ENCODE measurements around the gene ATAD5.
"Not testable (repeated sequence)": the region's sequence is repeated elsewhere in the genome, so short reads cannot be mapped to it uniquely, and the experiment has no call there.

ATAD5 gene, protein sequence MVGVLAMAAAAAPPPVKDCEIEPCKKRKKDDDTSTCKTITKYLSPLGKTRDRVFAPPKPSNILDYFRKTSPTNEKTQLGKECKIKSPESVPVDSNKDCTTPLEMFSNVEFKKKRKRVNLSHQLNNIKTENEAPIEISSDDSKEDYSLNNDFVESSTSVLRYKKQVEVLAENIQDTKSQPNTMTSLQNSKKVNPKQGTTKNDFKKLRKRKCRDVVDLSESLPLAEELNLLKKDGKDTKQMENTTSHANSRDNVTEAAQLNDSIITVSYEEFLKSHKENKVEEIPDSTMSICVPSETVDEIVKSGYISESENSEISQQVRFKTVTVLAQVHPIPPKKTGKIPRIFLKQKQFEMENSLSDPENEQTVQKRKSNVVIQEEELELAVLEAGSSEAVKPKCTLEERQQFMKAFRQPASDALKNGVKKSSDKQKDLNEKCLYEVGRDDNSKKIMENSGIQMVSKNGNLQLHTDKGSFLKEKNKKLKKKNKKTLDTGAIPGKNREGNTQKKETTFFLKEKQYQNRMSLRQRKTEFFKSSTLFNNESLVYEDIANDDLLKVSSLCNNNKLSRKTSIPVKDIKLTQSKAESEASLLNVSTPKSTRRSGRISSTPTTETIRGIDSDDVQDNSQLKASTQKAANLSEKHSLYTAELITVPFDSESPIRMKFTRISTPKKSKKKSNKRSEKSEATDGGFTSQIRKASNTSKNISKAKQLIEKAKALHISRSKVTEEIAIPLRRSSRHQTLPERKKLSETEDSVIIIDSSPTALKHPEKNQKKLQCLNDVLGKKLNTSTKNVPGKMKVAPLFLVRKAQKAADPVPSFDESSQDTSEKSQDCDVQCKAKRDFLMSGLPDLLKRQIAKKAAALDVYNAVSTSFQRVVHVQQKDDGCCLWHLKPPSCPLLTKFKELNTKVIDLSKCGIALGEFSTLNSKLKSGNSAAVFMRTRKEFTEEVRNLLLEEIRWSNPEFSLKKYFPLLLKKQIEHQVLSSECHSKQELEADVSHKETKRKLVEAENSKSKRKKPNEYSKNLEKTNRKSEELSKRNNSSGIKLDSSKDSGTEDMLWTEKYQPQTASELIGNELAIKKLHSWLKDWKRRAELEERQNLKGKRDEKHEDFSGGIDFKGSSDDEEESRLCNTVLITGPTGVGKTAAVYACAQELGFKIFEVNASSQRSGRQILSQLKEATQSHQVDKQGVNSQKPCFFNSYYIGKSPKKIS (N-terminal part only)

DNA sequence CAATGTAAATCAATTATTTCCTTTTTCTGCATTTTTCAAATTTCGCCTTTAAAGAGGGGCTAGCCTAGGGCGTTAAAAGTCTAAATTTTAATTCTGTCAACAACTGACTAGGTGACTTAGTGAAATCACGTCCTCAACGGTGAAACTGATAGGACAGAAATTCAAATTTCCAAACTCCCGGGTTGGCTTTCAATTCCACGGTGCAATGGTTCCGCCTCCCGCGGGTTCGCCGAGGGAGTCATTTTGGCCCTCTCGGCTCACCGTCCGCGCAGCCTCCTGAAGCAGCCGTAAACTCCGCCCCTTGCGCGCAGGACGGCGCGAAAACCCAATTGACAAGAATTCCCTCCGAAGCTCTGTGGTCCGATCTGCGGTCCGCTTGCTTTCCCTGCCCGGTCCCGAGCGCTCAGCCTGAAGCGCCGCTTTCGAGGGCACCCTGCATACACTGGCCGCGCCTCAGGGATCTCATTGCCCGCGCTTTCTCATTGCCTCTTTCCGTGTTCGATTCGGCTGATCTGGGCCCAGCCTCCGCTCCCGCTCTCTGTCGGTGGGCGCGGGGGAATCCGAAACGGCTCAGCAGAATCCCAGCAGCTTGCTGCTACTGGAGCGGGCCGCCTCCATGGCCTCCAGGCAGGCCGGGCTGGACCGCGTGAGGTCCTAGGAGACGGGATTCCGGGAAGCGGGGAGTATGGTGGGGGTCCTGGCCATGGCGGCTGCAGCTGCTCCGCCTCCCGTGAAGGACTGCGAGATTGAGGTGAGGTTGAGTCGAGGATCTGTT is at the start of gene ATAD5:
Gene ATAD5, plus strand, starts transcription at position 304 of the 775 bp plus-strand sequence. Its CDS starts 382 bp downstream, at position 686.
- peak; percentile 18 to 89 (median 81) for DNase-seq

DNA sequence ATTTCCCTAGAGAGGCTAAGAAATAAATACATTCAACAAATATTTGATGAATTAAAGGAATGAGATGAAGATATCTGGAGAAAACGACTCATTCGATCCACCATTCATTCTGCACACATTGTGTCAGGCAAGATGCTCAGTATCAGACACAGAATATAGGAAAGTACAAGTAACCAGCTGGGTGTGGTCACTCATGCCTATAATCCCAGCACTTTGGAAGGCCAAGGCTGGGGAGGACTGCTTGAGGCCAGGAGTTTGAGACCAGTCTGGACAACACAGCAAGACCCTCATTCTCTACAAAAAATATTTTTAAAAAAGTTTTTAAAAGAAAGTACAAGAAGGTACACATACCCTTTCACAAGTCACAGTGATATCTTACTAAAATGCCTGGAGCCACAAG is 49.6 kb upstream of the ATAD5 start:
- no peak for DNase-seq

DNA sequence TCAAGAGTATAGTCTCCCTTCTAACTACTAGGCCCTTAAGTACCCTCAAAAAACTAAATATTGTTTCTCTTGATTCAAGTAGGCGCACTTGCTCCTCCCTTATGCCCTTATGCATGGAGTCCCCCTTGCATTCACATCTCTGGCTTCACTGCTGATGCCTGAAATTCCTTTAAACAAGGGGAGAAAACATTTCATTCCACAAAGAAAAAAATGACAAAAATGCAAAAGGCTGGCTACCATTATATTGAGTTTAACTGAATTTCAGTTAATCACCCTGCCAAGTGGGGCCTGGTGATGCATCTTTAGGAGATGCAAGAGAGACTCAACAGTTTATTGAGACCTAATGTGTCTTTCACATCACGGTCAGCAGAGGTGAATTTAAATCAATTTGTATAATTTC is 42.8 kb upstream of the ATAD5 start:
- no peak for DNase-seq

DNA sequence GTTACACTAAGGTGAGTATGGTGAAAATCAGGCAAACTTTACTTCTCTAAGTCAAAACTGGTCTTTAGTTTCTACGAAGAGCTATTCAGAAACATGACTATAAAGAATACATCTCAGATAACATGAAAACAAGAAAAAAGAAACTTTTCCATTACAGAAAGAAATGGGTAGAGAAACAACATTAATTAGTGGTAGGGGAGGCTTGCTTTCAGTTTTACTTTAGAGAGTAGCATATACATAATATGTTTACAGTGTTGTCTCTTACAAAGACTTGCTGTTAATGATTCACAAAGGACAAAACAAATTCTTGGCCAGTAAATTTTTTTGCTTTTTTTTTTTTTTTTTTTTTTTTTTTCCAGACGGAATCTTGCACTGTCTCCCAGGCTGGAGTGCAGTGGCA is 41.5 kb upstream of the ATAD5 start:
- no peak for DNase-seq

DNA sequence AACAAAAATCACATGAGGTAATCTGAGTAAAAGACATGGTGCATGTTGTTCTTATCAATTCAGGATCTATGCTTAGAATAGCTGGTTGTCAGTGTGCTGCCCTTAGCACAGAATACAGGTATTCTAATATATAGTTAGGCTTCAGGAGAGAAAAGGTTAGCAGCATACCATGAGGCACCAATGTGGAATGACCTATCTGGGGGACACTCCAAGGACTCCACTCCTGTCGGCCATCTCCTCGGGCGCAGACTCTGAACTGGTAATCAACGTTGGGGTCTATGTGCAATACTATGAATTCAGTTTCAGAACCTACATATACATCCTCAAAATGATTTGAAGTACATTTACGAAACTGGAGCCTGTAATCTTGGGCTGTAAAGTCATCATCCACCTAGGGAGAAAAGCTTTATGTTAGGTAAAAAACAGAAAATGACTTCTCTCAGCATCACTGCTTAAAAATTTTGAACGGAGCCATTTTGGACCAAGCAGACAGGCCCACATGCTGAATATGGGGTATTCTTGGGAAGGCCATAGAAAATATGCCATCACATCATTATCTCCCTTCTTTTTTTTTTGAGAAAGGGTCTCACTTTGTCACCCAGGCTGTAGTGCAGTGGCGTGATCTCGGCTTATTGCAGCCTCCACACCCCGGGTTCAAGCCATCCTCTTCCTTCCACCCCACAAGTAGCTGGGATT is 38.3 kb upstream of the ATAD5 start:
- DNase-seq, result no peak

DNA sequence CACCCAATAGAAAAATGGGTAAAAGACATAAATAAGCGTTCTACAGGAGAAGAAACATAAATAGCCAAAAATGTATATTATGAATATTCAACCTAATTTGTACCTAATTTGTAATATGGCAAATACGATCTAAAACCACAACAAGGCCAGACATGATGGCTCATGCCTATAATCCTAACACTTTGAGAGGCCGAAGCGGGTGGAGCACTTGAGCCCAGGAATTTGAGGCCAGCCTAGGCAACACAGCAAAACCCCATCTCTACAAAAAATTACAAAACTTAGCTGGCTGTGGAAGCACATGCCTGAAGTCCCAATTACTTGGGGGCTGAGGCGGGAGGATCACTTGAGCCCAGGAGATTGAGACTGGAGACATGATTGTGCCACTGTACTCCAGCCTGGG is 37.4 kb upstream of the ATAD5 start:
- no peak for DNase-seq

DNA sequence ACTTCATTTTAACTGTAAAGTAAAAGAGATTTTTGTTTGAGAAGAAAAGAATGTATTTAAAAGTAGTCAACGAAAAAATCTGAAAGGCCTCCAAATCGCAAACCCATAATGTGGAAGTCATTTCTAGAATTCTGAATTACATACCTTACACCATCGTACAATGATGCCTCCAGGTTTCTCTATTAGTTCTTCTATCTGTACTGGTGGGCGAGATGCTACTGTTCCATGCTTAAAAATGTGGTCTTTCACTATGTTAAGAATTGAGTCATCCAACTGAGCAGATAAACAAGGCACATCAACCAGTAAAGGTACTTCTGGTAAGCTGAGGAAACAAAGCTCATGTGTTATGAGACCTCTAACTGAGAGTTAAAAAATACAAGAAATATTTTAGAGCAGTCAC is 35.8 kb upstream of the ATAD5 start:
- DNase-seq, result no peak

DNA sequence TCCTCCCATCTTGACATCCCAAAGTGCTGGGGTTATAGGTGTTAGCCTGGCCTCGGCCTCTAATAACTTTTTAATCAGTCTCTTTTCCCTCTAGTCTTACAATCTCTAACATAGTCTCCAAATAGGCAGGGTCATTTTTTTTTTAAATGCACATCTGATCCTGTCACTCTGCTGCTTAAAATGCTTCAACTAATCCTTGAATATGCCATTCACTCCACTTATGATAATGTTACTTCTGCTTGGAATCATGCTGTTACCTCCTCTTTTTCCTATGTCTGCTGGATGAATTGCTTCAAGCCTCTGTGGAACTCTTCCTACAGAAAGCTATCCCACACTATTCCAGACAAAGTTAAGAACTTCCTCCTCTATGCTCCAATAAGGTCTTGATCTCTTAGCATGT is 30.1 kb upstream of the ATAD5 start:
- no peak for DNase-seq

DNA sequence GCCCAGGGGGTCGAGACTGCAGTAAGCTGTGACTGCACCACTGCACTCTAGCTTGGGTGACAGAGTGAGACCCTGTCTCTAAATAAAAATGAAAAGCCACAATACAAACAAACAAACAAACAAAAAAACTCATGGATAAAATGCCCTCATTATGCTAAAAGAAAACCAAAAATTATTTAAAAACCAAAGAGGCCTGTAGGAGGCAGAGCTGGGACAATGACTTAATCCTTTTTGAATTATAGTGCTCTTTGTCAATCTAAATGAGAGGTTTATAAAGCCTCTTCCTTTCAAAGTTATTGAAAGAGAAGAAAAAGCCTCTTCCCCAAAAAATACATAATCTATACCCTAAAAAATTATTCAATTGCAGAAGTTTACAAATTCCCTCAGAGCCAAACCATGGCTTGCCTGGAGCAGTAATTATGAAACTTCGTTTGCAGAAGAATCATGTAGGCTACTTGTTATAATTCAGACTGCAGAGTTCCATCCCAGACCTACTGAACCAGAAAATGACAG is 25.8 kb upstream of the ATAD5 start:
- no peak for DNase-seq

DNA sequence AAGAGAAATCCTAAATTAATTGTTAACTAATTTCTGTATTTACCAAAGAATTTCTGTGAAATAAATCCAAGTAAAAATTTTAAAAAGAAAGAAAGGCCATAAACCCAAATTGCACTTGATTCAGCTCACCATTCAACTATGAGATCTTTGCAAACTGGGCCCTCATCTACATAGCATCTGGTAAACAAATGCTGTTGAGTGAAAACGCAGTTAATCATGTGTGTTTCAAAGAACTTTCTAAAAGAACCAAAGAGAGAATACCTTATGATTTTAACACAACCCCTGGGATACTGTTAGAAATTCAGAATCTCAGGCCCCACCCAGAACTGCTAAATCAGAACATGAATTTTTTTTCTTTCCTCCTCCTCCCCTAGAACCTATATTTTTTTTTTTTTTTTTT is 23.9 kb upstream of the ATAD5 start:
- no peak for DNase-seq

DNA sequence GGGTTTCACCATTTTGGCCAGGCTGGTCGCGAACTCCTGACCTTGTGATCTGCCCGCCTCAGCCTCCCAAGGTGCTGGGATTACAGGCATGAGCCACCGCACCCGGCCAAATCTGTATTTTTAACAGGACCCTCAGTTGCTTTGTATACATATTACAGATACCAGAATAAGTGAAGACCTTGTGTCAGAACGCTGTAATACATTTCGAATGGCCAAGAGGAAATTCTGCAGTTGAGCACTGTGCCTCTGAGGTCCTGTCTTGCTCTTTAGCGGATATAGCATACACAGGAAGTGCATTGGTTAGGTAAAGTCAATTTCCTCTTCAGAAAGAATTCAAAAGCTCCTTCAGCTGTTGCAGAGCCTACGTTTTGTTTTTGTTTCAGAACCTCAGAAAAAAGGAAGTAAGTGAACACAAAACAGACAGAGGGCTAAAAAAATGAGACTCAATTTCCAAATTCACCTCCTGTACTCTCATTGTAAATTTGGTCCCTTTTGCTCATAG is 22.9 kb upstream of the ATAD5 start:
- no peak for DNase-seq

DNA sequence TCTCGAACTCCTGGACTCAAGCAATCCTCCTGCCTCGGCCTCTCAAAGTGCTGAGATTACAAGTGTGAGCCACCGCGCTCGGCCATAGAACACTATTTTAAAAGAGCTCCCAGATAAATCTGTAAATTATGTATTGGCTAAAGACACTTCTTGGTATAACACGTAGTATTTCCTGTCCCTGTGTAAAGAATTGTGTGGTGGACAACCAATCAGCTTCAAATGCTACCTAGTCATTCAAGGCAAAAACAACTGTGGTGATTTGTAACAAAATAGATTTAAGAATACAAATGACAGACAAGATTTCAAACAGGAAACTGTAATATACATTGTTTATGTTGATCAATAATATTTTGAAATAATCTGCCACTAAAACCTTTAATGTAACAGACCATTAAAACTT is 21.9 kb upstream of the ATAD5 start:
- no peak for DNase-seq

DNA sequence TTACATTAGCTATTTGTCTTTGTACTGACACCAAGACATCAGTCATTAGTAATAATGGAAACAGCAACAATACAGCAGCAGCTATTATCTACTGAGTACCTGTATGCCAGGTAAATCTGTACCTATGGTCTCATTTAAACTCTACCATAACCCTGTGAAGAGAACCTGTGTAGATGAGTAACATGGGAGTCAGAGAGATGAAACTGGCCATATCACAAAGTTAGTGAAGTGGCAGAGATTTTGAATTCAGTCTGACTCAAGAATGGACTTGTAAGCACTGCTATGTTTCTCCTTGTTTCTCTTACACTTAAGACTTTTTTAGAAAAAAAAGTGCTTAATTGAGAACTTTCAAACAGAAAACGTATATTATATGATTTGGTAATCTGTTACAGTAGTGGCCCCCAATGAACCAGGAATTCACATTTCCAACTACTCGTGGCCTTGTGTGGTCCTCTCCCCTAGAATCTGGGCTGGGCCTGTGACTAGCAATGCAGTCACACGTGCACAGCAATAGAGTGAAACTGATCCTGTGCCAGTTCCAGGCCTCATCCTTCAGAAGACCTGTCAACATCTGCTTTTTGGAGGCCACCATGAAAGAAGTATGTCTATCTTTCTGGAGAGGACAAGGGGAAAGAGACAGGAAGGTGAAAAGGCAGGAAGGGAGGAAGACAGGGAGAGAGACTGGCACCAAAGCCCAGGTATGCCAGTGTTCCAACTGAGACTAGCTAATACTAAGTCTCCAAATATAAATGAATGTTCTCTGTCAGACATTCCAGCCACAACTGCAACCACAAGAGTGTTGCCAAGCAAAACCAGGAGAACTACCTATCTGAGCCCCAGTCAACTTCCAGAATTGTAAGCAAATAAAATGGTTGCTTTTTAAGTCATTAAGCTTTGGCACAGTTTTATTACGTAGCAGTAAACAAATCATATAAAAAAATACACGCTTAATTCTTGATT is 19.3 kb upstream of the ATAD5 start:
- DNase-seq, result no peak

DNA sequence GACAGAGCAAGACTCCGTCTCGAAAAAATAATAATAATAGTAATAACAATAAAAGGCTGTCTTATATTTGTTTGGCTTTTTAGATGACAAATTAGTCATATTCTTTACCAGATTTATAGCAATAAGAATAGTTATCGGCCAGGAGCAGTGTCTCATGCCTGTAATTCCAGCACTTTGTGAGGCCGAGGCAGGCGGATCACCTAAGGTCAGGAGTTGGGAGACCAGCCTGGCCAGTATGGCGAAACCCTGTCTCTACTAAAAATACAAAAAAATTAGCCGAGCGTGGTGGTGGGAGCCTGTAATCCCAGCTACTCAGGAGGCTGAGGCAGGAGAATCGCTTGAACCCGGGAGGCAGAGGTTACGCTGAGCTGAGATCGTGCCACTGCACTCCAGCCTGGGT is 17.5 kb upstream of the ATAD5 start:
- DNase-seq, result not testable (repeated sequence)

DNA sequence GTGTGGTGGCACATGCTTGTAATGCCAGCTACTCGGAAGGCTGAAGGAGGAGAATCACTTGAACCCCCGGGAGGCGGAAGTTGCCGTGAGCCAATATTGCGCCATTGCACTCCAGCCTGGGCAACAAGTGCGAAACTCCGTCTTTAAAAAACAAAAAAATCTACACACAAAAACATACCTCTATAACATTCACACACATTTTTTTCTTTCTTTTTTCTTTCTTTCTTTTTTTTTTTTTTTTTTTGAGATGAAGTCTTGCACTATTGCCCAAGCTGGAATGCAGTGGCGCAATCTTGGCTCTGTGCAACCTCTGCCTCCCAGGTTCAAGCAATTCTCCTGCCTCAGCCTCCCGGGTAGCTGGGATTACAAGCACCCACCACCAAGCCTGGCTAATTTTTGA is 16.9 kb upstream of the ATAD5 start:
- DNase-seq, result not testable (repeated sequence)

DNA sequence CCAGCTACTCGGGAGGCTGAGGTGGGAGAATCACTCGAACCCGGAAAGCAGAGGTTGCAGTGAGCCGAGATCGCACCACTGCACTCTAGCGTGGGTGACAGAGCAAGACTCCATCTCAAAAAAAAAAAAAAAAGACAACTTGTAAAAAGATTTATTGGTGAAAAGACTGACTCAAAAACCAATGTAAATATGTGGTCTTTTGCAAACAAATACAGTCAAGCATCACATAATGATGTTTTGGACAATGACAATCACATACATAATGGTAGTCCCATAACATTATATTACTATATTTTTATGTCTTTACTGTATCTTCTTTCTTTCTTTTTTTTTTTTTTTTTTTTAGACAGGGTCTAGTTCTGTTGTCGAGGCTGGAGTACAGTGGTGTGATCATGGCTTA is 15.6 kb upstream of the ATAD5 start:
- DNase-seq, result no peak

DNA sequence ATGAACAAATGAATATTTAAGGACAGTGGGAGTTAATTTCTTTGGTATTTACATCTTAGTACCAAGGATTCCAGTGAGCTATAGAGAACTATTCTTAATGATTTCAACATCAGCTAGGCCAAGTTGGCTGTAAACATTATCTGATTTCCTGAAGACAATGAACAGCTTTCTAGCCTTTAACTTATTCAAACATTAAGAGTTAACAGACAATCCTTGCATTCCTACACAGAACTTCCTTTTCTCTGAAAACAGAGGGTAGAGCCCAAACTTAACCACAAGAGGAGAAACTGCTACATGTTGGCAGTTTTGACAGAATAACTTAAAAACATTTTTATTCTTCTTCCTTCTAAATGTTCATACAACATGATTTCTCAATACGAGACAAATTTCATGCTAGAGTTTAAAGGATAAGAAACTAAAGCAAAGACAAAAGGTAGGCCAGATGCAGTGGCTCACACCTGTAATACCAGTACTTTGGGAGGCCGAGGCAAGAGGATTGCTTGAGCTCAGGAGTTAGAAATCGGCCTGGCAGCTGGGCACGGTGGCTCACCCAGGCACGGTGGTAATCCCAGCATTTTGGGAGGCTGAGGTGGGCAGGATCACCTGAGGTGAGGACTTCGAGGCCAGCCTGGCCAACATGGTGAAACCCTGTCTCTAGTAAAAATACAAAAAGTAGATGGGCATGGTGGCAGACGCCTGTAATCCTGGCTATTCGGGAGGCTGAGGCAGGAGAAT is 11.6 kb upstream of the ATAD5 start:
- DNase-seq, result no peak

DNA sequence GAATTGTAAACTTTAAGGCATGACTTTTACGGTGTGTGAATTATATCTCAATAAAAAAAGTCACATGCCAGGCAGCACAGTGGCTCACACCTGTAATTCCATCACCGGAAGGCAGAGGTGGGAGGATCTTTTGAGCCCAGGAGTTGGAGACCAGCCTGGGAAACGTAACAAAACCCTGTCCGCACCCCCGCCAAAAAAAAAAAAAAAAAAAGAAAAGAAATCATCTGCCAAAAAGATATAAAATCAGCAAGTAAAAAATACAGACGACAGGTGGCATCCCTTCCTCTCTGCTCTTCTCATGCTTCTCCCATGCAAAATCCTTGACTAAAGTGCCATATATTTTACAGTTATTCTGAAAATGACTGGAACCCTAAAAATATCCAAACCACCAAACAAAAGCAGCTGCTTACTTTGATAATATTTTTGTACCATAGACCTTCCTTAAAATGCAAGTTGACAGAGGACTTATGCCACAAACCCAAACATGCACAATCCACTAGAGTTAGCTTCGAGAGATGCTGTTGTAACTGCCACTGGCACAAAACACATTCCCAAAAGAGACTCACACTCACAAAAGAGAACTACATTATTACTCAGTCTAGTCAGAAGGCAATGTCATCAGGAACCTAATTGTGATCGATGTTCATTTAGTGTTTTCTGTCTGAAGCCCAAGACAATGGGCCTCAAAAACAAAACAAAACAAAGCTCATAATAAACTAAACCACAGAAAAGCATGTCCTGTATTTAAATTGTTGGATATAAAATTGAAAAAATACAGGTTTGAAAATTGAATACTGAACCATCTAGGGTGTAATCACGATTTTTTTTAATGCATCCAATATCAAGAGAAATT is 9.7 kb upstream of the ATAD5 start:
- no peak for DNase-seq
